Central memory CD8-positive, alpha-beta T cell (primary cell): Measurements from ENCODE around the gene MAPRE2.
A peak's percentile ranks its signal among the peaks of the same experiment; 100 is the strongest.

Experiments
- ATAC-seq: fragments of 150-1000 bp; cut with Tn5 transposase; replicated peaks from 2 replicates; pipeline ENCODE4 v1.10.0; 2022; ENCODE audit warnings: mild to moderate bottlenecking, moderate FRiP score, moderate number of reproducible peaks; ENCODE audit not compliant: poor library complexity, severe bottlenecking; ENCODE audit errors: extremely low read depth
- DNase-seq, 2 donors: peaks; one replicate each; pipeline ENCODE4 v3.0.0; 2021; ENCODE audit warnings: low spot score in 2 of 2
- H3K27ac Mint-ChIP-seq: one replicate; pipeline ENCODE4 v1.8.0; 2022; ENCODE audit warnings: low read depth, mild to moderate bottlenecking, moderate library complexity, mixed read lengths
- H3K27me3 Mint-ChIP-seq: one replicate; pipeline ENCODE4 v1.8.0; 2022; ENCODE audit warnings: mixed read lengths
- H3K36me3 Mint-ChIP-seq: one replicate; pipeline ENCODE4 v1.8.0; 2022; ENCODE audit warnings: mild to moderate bottlenecking, moderate library complexity, mixed read lengths; ENCODE audit not compliant: insufficient read depth
- H3K4me1 Mint-ChIP-seq: one replicate; pipeline ENCODE4 v1.8.0; 2022; ENCODE audit warnings: mixed read lengths
- H3K4me3 Mint-ChIP-seq: one replicate; pipeline ENCODE4 v1.8.0; 2022; ENCODE audit warnings: mild to moderate bottlenecking, moderate library complexity, mixed read lengths
- H3K9me3 Mint-ChIP-seq: one replicate; pipeline ENCODE4 v1.8.0; 2022; ENCODE audit warnings: mixed read lengths

Gene MAPRE2

DNA sequence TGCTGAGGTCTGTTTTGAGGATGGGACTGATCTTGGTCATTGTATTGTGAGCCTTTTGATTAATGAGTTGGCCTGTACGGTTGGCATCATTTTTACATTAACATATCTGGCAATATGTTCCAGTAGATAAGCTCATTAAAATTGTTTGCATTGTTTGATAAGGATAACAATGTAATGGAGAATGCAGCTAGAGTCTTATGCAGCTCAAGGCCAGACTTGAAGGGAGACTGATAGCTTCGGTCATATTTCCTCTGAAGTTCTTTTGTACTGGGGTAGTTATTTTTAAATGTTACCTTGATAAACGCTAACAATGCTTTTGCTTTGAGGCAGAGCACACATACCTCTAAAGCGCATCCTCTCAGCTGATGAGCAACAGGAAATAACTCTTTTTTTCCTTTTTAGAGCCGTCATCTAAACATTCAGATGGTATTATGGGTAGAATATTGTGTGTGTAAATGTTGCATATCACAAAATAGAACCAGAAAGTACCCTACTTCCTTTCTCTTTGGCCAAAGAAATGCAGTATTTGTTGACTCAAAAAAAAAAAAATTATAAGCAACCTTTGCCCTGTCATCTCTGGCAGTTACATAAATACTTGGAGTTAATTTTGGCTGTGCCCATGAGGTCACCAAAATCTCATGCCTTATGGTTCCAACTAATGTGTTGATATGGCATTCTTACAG, 1.3 kb downstream of the MAPRE2 start:
- Mint-ChIP-seq H3K4me1 (peaks cover 79% of the 10 kb centered on the region), H3K4me3 (peak overlapping the region; percentile 94), H3K27me3 (no peaks in the 10 kb centered on the region), H3K9me3 (no peaks in the 10 kb centered on the region), H3K27ac (peak overlapping the region; percentile 96), H3K36me3 (peaks cover 28% of the 10 kb centered on the region)
- DNase-seq (no peak), ATAC-seq (peak; percentile 60)

DNA sequence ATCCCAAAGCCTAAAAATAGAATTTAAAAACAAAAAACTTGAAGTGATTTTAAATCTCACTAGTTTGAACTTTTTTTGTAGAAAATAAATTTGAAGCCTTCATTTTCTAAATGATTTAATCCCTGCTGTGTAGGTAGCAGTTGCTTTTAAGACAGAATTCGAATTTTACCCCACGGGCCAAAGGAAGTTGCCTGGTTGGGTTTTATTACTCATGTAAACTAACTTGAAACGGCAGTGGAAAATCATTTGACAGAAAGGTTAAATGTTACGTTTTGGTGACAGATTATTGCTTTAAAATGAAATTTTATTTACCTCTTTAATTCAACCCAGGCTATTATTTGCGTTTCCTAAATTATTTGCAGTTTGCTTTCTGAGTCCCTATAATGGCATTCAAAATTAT, 2.0 kb downstream of the MAPRE2 start:
- peak overlapping the region; percentile 94 for H3K4me3 Mint-ChIP-seq
- H3K27me3 Mint-ChIP-seq: no peaks in the 10 kb centered on the region
- DNase-seq (no peak), ATAC-seq (no peak)
- H3K36me3 Mint-ChIP-seq: peaks cover 28% of the 10 kb centered on the region
- no peaks in the 10 kb centered on the region for H3K9me3 Mint-ChIP-seq
- peaks cover 80% of the 10 kb centered on the region for H3K4me1 Mint-ChIP-seq
- H3K27ac Mint-ChIP-seq: peak overlapping the region; percentile 96

DNA sequence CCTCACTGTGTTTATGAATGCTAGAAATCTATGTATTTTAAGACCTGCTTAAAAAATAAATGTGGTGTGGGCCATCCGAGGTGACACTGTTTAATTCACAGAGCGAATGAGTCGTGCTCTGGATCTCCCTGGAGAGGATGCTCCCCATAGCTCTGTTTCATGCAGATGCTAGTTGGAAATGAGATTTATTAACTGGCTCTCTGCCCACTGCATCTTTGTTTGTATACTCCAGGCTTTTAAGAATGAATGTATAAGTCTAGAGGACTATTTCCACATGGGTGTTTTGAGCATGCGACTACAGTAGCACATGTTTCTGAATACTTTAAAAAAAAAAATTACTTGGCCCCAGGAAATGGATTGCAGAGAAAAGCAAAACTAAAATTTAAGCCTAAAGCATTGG, 3.9 kb downstream of the MAPRE2 start:
- Mint-ChIP-seq H3K36me3 (peaks cover 28% of the 10 kb centered on the region), H3K4me3 (peak overlapping the region; percentile 18), H3K27me3 (no peaks in the 10 kb centered on the region), H3K4me1 (peaks cover 80% of the 10 kb centered on the region), H3K9me3 (no peaks in the 10 kb centered on the region), H3K27ac (peak overlapping the region; percentile 25)
- no peak for ATAC-seq
- DNase-seq: no peak

DNA sequence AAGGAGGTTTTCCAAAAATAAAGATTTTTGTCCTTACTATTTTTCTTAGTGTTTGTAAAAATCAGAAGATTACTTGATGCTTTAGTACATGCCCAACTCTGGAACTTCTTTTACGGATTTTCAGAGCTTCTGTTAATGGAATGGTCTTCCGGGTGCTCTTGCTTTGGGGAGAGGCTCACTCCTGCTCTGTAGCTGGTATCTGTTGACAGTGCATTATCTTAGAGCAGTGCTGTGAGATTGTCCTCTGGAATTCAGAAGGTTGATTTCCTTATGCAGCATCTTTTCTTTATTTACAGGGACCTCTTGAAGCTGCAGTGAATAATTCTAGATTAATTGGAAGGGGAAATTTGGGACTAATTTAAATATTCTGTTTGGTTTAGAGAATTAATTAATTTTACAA, 4.6 kb downstream of the MAPRE2 start:
- ATAC-seq: no peak
- H3K36me3 Mint-ChIP-seq: peaks cover 27% of the 10 kb centered on the region
- no peaks in the 10 kb centered on the region for H3K27me3 Mint-ChIP-seq

DNA sequence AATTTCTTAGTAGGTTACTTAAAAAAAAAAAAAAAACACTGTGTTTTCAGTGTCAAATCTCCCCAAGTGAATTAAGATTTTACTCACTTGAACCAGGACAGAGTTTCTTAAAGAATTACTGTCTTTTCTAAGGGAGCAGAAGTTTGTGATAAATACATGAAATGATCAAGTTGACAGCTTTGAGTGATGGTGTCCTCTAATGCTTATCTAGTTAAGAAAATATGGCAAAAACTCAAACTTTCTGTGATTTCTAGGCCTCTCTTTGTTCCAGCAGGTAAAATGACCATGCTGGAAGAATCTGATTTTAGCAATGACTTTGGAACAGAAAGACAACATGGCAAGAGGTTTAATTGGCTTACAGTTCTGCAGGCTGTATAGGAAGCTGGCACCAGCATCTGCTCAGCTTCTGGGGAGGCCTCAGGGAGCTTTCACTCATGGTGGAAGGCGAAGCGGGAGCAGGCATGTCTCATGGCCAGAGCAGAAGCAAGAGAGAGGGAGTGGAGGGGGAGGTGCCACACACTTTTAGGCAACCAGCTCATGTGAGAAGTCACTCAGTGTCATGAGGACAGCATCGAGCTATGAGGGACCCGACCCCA, 6.6 kb downstream of the MAPRE2 start:
- H3K27me3 Mint-ChIP-seq: no peaks in the 10 kb centered on the region
- H3K9me3 Mint-ChIP-seq: no peaks in the 10 kb centered on the region
- DNase-seq (no peak), ATAC-seq (no peak)
- no peak overlapping the region for H3K4me3 Mint-ChIP-seq
- peaks cover 80% of the 10 kb centered on the region for H3K4me1 Mint-ChIP-seq
- peaks cover 9% of the 10 kb centered on the region for H3K36me3 Mint-ChIP-seq
- peak overlapping the region; percentile 53 for H3K27ac Mint-ChIP-seq

More for the DNA sequence above, 4.6 kb downstream of the MAPRE2 start:
- DNase-seq: no peak
- peaks cover 83% of the 10 kb centered on the region for H3K4me1 Mint-ChIP-seq
- no peak overlapping the region for H3K4me3 Mint-ChIP-seq
- H3K27ac Mint-ChIP-seq: peak overlapping the region; percentile 61
- no peaks in the 10 kb centered on the region for H3K9me3 Mint-ChIP-seq

DNA sequence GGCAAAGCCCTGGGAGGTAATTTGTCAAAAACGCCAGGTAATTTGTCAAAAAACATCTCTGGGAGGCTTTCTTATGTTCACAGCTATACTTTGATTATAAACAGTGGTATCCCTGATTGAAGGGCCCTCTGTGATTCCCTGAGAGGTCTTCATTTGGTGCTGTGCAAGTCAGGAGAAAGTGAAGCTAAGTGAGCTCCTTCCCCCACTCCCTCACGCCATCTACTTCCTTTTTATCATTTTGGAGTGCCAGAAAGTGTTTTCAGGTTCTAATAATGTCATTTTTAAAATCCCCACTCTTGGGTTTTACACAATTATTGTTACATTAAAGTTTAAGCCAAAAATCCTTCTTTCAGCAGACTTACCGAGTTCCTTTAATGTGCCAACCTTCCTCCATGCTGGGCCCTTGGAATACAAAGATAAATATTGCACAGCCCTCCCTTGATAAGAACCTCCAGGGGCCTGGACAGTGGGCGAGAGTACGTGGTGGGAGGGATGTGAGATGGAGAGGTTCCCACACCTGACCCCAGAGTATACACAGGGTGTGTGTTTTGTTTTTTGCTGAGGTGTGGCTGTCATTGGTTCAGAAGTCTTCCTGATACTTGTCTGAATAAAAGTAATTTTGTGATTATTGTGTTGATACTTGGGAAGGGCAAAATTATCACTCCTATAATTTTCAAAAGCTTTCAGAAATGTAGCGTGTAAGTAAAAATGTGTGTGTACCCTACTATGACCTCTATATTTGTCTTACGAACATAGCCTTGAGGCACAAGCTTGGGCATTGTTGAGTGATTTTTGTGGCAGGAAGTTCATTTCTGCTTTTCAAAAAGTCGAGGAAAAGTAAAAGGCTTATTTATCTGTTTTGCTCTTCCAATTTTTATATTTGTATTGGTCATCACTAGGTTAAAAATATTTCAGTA, 8.2 kb downstream of the MAPRE2 start:
- H3K27me3 Mint-ChIP-seq: no peaks in the 10 kb centered on the region
- H3K27ac Mint-ChIP-seq: peak overlapping the region; percentile 80
- peak overlapping the region; percentile 66 for H3K4me3 Mint-ChIP-seq
- H3K9me3 Mint-ChIP-seq: no peaks in the 10 kb centered on the region
- peaks cover 10% of the 10 kb centered on the region for H3K36me3 Mint-ChIP-seq
- no peak for DNase-seq
- H3K4me1 Mint-ChIP-seq: peaks cover 78% of the 10 kb centered on the region
- ATAC-seq: no peak

DNA sequence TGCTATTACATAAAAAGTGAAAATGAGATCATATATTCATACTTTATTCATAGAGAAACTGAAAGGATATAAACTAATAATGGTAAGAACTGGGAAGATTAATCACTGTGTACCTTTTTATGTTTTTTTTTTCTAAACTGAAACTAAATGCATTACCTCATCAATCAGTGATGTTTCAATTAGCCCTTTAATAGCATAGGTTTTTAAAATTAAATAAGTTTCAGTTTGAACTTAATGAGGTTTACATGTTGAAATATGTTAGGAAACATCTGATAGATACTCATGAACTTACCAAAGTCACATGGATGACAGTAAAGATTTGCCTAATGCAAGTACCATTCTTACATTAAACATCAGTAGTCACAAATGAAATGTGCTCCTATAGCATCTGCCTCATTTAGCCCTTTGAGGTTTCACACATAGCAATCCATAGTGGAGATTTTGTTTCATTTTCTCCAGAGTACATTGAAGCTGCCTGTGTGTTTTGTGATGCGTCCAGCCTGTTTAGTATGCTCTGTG, 8.9 kb downstream of the MAPRE2 start:
- peaks cover 73% of the 10 kb centered on the region for H3K4me1 Mint-ChIP-seq
- H3K36me3 Mint-ChIP-seq: peaks cover 12% of the 10 kb centered on the region
- no peaks in the 10 kb centered on the region for H3K9me3 Mint-ChIP-seq
- ATAC-seq: peak; percentile 57
- H3K4me3 Mint-ChIP-seq: peak overlapping the region; percentile 28
- H3K27ac Mint-ChIP-seq: peak overlapping the region; percentile 80
- H3K27me3 Mint-ChIP-seq: no peaks in the 10 kb centered on the region
- DNase-seq: no peak

DNA sequence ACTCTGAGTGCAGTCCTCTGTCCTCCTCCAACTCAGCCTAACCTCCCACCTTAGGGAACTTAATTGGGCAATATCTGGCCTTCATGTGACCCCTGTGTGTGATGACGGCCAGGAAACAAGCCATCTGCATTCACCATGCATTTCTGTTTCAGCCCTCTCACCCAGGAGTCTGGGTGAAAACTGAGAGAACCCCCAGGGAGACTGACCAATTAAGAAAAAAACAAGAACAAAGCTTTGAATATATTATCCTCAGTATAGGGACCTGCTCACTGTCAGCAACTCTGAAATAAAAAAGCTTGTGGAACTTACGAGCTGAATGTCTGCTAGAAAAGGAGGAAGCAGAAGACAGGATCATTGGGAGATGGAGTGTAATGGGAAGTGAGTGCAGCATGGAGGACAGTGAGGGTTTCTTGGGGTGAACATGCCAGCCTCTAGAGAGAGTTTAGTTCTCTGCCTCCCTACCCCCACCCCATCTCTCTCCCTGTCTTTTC, 9.5 kb downstream of the MAPRE2 start:
- H3K9me3 Mint-ChIP-seq: no peaks in the 10 kb centered on the region
- no peaks in the 10 kb centered on the region for H3K27me3 Mint-ChIP-seq
- H3K4me3 Mint-ChIP-seq: peak overlapping the region; percentile 28
- ATAC-seq: no peak
- peaks cover 12% of the 10 kb centered on the region for H3K36me3 Mint-ChIP-seq
- H3K4me1 Mint-ChIP-seq: peaks cover 69% of the 10 kb centered on the region
- DNase-seq: no peak
- no peak overlapping the region for H3K27ac Mint-ChIP-seq

DNA sequence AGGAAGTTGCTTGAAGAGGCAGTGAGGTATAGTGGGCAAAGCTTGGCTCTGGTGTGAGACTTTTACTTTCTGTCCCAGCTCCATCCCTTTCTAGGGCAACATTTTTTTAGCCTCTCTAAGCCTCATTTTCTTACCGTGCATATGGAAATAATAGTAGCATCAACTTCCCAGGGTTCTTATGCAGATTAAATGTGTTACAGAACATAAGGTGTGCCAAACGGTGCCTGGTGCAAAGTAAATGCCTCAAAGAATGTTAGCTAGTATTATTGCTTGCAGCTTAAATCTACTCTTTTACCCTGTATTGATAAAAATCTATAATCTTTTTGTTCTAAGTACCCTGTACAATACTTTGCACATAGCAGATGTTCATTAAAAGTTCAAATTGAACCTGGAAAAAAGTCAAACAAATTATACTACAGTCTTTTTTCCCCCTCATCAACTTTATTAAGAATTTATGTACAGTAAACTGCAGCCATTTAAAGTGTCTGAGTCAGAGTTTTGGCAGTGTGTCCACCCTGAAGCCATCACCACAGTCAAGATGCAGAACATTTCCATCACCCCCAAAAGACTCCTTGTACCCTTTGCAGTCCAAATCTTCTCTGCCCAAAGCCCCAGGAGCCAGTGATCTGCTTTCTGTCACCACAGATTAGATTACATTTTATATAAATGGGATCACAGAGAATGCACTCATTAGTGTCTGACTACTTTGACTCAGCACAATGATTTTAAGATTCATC, 10.6 kb downstream of the MAPRE2 start:
- H3K36me3 Mint-ChIP-seq: peaks cover 9% of the 10 kb centered on the region
- no peaks in the 10 kb centered on the region for H3K9me3 Mint-ChIP-seq
- ATAC-seq (no peak), DNase-seq (no peak)
- H3K27ac Mint-ChIP-seq: no peak overlapping the region
- peaks cover 62% of the 10 kb centered on the region for H3K4me1 Mint-ChIP-seq
- no peaks in the 10 kb centered on the region for H3K27me3 Mint-ChIP-seq
- no peak overlapping the region for H3K4me3 Mint-ChIP-seq

DNA sequence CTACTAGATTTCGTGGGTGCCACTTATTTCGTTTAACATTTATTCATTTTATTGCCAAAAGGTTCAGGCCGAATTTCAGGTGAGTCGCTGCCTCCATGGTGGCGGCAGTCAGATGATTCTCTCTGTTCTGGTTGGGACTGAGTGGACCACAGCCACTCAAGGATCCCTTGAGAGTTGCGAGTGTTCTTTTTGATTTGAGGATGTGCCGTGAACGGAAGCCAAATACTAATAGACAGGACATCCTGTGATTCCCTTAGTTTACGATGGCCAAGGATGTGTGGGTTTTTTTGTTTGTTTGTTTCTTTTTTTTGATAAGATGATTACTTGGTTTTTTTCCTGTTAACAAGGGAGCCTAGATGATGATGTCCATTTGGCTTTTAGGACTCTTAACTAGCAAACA, 13.2 kb downstream of the MAPRE2 start:
- ATAC-seq: no peak
- Mint-ChIP-seq H3K27me3 (no peaks in the 10 kb centered on the region), H3K9me3 (no peaks in the 10 kb centered on the region), H3K36me3 (peaks cover 10% of the 10 kb centered on the region), H3K4me3 (no peak overlapping the region), H3K27ac (no peak overlapping the region), H3K4me1 (peaks cover 57% of the 10 kb centered on the region)
- no peak for DNase-seq

DNA sequence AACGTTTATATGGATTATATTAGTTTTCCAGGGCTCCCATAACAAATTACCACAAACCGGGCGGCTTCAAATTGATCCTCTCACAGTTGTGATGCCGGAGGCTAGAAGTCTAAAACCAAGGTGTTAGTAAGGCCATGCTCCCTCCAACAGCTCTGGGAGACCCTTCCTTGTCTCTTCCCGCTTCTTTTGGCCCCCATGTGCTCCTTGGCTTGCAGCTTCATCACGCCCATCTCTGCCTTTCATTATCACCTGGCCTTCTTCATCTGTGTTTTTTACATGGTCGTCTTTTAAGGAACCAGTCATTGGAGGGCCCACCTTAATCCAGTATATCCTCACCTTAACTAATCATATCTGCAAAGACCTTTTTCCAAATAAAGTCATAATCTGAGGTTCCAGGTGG, 13.9 kb downstream of the MAPRE2 start:
- H3K9me3 Mint-ChIP-seq: no peaks in the 10 kb centered on the region
- no peak for DNase-seq
- H3K27me3 Mint-ChIP-seq: no peaks in the 10 kb centered on the region
- peaks cover 58% of the 10 kb centered on the region for H3K4me1 Mint-ChIP-seq
- peaks cover 14% of the 10 kb centered on the region for H3K36me3 Mint-ChIP-seq
- no peak for ATAC-seq
- no peak overlapping the region for H3K27ac Mint-ChIP-seq
- no peak overlapping the region for H3K4me3 Mint-ChIP-seq

DNA sequence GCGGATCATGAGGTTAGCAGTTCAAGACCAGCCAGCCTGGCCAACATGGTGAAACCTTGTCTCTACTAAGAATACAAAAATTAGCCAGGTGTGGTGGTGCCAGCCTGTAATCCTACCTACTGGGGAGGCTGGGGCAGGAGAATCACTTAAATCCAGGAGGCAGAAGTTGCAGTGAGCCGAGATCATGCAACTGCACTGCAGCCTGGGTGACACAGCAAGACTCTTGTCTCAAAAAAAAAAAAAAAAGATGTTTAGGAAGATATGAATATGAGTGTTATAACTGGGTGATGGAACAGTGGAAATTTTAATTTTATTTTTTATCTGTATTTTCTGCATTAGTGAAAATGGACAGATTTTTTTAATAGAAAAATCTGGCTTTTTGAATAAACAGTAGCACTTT, 14.5 kb downstream of the MAPRE2 start:
- H3K9me3 Mint-ChIP-seq: no peaks in the 10 kb centered on the region
- H3K4me3 Mint-ChIP-seq: no peak overlapping the region
- no peak overlapping the region for H3K27ac Mint-ChIP-seq
- ATAC-seq (no peak), DNase-seq (no peak)
- peaks cover 14% of the 10 kb centered on the region for H3K36me3 Mint-ChIP-seq
- H3K27me3 Mint-ChIP-seq: no peaks in the 10 kb centered on the region
- H3K4me1 Mint-ChIP-seq: peaks cover 56% of the 10 kb centered on the region
